Activated CD8-positive, alpha-beta memory T cell treated with anti-CD3 and anti-CD28 coated beads for 48 hours (primary cell): ENCODE data around the gene IGSF3.

Source experiments
- DNase-seq, 3 experiments: peaks; one replicate each; pipeline ENCODE4 v3.0.0-alpha.2; 2020; ENCODE audit warnings: low read depth in 2 of 3, low spot score in 2 of 3

Gene IGSF3

GRCh38 chr1:116667575-116668105 lies at the start of gene IGSF3:
TSS of gene IGSF3 (minus strand) at chr1:116667733. CDS start at chr1:116666326, 1,407 bp downstream.
- DNase-seq, result peak in 2 of 3 experiments; percentile 11 to 12

- no peak for DNase-seq
Observed at GRCh38 chr1:116717318-116717717, 49.8 kb upstream of the IGSF3 start.

- DNase-seq, result no peak
Observed at GRCh38 chr1:116716391-116716790, 48.9 kb upstream of the IGSF3 start.

- DNase-seq, result no peak
Observed at GRCh38 chr1:116713474-116713873, 45.9 kb upstream of the IGSF3 start.

- no peak for DNase-seq
Observed at GRCh38 chr1:116712510-116712909, 45.0 kb upstream of the IGSF3 start.

GRCh38 chr1:116711263-116711840 lies 43.8 kb upstream of the IGSF3 start:
- DNase-seq, result no peak

- DNase-seq, result no peak
Observed at GRCh38 chr1:116710420-116711262, 43.1 kb upstream of the IGSF3 start.

- DNase-seq, result no peak
Observed at GRCh38 chr1:116709666-116710167, 42.2 kb upstream of the IGSF3 start.

GRCh38 chr1:116708255-116708900 lies 40.8 kb upstream of the IGSF3 start:
- no peak for DNase-seq

GRCh38 chr1:116706841-116707240 lies 39.3 kb upstream of the IGSF3 start:
- no peak for DNase-seq

- no peak for DNase-seq
Observed at GRCh38 chr1:116706123-116706522, 38.6 kb upstream of the IGSF3 start.

GRCh38 chr1:116704278-116704677 lies 36.7 kb upstream of the IGSF3 start:
- no peak for DNase-seq

- DNase-seq, result no peak
Observed at GRCh38 chr1:116699605-116700004, 32.1 kb upstream of the IGSF3 start.

- DNase-seq, result no peak
Observed at GRCh38 chr1:116698244-116698595, 30.7 kb upstream of the IGSF3 start.

- no peak for DNase-seq
Observed at GRCh38 chr1:116697548-116698243, 30.2 kb upstream of the IGSF3 start.

GRCh38 chr1:116694524-116694923 lies 27.0 kb upstream of the IGSF3 start:
- DNase-seq, result no peak

- no peak for DNase-seq
Observed at GRCh38 chr1:116693759-116694480, 26.4 kb upstream of the IGSF3 start.

GRCh38 chr1:116692879-116693278 lies 25.3 kb upstream of the IGSF3 start:
- DNase-seq, result no peak

- DNase-seq, result no peak
Observed at GRCh38 chr1:116690849-116691406, 23.4 kb upstream of the IGSF3 start.

- DNase-seq, result no peak
Observed at GRCh38 chr1:116690396-116690848, 22.9 kb upstream of the IGSF3 start.
